GM12801 (cell line): Measurements from ENCODE around the gene PCAT7.

ENCODE experiments used
- TF ChIP-seq, protein P1 (sequence below): IDR thresholded peaks from one replicate; pipeline ENCODE4 v1.5.1; 2011; ENCODE audit warnings: control low read depth; ENCODE audit not compliant: insufficient read length; ENCODE audit errors: extremely low read depth

Gene PCAT7

GRCh38 chr9:94553029-94553938, 1.6 kb upstream of the PCAT7 start:
- TF ChIP-seq, protein P1, sequence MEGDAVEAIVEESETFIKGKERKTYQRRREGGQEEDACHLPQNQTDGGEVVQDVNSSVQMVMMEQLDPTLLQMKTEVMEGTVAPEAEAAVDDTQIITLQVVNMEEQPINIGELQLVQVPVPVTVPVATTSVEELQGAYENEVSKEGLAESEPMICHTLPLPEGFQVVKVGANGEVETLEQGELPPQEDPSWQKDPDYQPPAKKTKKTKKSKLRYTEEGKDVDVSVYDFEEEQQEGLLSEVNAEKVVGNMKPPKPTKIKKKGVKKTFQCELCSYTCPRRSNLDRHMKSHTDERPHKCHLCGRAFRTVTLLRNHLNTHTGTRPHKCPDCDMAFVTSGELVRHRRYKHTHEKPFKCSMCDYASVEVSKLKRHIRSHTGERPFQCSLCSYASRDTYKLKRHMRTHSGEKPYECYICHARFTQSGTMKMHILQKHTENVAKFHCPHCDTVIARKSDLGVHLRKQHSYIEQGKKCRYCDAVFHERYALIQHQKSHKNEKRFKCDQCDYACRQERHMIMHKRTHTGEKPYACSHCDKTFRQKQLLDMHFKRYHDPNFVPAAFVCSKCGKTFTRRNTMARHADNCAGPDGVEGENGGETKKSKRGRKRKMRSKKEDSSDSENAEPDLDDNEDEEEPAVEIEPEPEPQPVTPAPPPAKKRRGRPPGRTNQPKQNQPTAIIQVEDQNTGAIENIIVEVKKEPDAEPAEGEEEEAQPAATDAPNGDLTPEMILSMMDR = no peak

- TF ChIP-seq, protein P1 = no peak
Measured at GRCh38 chr9:94554078-94554438, 825 bp upstream of the PCAT7 start.

GRCh38 chr9:94557376-94557775, 2.5 kb downstream of the PCAT7 start:
- TF ChIP-seq, protein P1 = no peak

- TF ChIP-seq, protein P1 = no peak
Measured at GRCh38 chr9:94560237-94560636, 5.4 kb downstream of the PCAT7 start.

DNA sequence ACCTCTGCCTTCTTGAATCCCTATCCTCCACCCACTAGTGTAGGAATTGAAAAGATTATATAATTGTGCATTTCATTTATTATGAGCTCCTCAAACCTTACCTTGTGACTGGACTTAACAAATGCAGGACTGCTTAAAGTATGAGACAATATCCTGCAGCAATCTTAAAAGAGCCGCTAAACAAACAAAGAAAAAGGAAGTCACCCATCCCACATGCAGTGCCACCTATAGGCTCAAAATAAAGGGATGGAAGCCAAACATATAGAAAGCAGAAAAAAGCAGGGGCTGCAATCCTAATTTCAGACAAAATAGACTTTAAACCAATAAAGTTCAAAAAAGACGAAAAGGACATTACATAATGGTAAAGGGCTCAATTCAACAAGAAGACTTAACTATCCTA, 8.7 kb downstream of the PCAT7 start:
- TF ChIP-seq, protein P1 = no peak

GRCh38 chr9:94566550-94566949, 11.7 kb downstream of the PCAT7 start:
- TF ChIP-seq, protein P1 = no peak

- TF ChIP-seq, protein P1 = no peak
Measured at GRCh38 chr9:94567271-94567670, 12.4 kb downstream of the PCAT7 start.
